Measurements from ENCODE around the gene MBD5. TPM values are rescaled to one million over a fixed set of nuclear protein-coding genes. Genes with fewer than 3 reads are reported as not detected.

MBD5 gene
- total RNA-seq, 1 donor from 2014 or later = 14.5 TPM

DNA sequence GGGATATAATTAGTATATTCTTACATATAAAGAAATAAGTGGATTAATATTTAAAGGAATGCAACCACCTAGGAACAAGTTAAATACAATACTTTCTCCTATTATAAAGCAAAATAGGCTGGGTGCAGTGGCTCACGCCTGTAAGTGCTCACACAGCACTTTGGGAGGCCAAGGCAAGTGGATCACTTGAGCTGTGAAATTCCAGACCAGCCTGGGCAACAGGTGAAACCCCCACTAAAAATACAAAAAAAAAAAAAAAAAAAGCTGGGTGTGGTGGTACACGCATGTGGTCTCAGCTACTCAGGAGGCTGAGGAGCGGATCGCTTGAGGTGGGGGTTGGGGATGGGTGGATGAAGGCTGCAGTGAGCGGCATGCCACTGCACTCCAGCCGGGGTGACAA, 337.5 kb downstream of the MBD5 start:
- Histone ChIP-seq H3K36me3 (ENCODE audit: control insufficient read depth, insufficient read depth, low read length) (no peaks in the 10 kb centered on the region), H3K4me3 (ENCODE audit: low read depth, low read length) (no peak overlapping the region), H3K27me3 (ENCODE audit: control insufficient read depth, insufficient read depth, low read length) (no peaks in the 10 kb centered on the region)
- TF ChIP-seq, protein P1, sequence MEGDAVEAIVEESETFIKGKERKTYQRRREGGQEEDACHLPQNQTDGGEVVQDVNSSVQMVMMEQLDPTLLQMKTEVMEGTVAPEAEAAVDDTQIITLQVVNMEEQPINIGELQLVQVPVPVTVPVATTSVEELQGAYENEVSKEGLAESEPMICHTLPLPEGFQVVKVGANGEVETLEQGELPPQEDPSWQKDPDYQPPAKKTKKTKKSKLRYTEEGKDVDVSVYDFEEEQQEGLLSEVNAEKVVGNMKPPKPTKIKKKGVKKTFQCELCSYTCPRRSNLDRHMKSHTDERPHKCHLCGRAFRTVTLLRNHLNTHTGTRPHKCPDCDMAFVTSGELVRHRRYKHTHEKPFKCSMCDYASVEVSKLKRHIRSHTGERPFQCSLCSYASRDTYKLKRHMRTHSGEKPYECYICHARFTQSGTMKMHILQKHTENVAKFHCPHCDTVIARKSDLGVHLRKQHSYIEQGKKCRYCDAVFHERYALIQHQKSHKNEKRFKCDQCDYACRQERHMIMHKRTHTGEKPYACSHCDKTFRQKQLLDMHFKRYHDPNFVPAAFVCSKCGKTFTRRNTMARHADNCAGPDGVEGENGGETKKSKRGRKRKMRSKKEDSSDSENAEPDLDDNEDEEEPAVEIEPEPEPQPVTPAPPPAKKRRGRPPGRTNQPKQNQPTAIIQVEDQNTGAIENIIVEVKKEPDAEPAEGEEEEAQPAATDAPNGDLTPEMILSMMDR (IDR thresholded peaks at IDR 0.05; ENCODE audit: insufficient read depth, low read length, poor library complexity, severe bottlenecking) = no peak
- no peak for DNase-seq (ENCODE audit: low read depth)

DNA sequence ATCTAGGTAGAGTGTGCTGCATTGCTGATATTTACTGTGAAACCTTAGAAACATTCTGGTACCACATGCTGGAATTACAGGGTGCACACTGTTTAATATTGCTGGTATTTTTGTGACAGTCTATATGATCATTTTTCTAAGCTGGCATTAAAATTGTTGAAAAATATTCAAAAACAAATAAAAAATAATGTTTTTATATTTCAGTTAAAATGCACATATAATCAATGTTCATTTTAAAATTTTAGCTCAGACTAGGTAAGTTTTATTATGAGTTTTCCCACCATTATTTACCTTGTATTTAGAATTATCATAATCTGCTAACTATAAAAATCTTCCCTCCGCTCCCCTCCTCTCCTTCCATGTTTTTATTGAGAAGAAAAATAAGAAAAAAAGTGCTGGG, 339.8 kb downstream of the MBD5 start:
- no peak for DNase-seq (ENCODE audit: low read depth)
- TF ChIP-seq, protein P1 (IDR thresholded peaks at IDR 0.05; ENCODE audit: insufficient read depth, low read length, poor library complexity, severe bottlenecking) = no peak
- Histone ChIP-seq H3K36me3 (ENCODE audit: control insufficient read depth, insufficient read depth, low read length) (no peaks in the 10 kb centered on the region), H3K4me3 (ENCODE audit: low read depth, low read length) (no peak overlapping the region), H3K27me3 (ENCODE audit: control insufficient read depth, insufficient read depth, low read length) (no peaks in the 10 kb centered on the region)

DNA sequence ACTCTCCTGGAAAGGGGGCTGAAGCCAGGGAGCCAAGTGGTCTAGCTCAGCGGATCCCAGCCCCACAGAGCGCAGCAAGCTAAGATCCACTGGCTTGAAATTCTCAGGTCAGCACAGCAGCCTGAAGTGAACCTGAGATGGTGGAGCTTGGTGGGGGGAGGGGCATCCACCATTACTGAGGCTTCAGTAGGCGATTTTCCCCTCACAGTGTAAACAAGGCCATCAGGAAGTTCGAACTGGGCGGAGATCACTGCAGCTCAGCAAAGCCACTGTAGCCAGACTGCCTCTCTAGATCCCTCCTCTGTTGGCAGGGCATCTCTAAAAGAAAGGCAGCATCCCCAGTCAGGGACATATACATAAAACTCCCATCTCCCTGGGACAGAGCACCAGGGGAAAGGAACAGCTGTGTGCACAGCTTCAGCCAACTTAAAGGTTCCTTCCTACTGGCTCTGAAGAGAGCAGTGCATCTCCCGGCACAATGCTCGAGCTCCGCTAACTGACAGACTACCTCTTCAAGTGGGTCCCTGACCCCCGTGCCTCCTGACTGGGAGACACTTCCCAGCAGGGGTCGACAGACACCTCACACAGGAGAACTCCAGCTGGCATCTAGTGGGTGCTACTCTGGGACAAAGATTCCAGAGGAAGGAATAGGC, 341.4 kb downstream of the MBD5 start:
- TF ChIP-seq, protein P1 (IDR thresholded peaks at IDR 0.05; ENCODE audit: insufficient read depth, low read length, poor library complexity, severe bottlenecking) = no peak
- H3K27me3 ChIP-seq (ENCODE audit: control insufficient read depth, insufficient read depth, low read length) = no peaks in the 10 kb centered on the region
- no peaks in the 10 kb centered on the region for H3K36me3 ChIP-seq (ENCODE audit: control insufficient read depth, insufficient read depth, low read length)
- no peak for DNase-seq (ENCODE audit: low read depth)
- no peak overlapping the region for H3K4me3 ChIP-seq (ENCODE audit: low read depth, low read length)

DNA sequence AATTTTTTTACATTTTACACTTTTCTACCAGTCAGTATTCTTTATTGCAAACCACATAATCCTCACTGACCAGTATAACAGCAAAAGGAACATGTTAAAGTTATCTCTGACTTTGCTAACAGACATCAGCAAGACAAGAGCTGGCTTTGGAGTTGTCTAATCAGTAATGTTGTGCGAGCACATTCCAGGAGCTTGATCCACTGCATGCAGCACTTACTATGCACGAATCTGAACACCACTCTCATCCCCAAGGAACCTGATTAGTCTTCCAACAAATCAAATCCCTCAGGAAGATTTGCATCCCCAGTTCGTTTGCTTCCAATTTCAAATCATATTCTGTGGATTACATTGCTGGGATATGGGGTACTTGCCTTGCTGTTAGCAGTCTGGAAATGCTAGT, 354.3 kb downstream of the MBD5 start:
- no peaks in the 10 kb centered on the region for H3K27me3 ChIP-seq (ENCODE audit: control insufficient read depth, insufficient read depth, low read length)
- TF ChIP-seq, protein P1 (IDR thresholded peaks at IDR 0.05; ENCODE audit: insufficient read depth, low read length, poor library complexity, severe bottlenecking) = no peak
- H3K4me3 ChIP-seq (ENCODE audit: low read depth, low read length) = no peak overlapping the region
- no peaks in the 10 kb centered on the region for H3K36me3 ChIP-seq (ENCODE audit: control insufficient read depth, insufficient read depth, low read length)
- no peak for DNase-seq (ENCODE audit: low read depth)

DNA sequence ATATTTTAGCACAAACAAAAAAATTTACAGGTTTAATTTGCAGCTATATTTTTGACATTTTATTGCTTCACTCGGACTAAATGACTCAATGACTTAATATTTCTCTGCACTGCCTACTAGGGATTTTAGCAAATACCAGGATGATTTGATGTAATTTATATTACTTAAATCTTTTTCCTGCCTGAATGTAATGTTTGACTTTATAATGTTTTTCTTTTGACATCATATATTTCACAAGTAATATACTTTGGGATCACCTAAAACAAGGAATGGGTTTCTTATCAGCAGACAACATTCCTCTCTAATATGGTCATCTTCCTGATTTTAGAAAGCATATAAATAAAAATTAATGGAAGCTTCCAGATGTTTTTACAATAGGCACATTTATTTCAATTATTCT, 370.4 kb downstream of the MBD5 start:
- Histone ChIP-seq H3K27me3 (ENCODE audit: control insufficient read depth, insufficient read depth, low read length) (no peaks in the 10 kb centered on the region), H3K36me3 (ENCODE audit: control insufficient read depth, insufficient read depth, low read length) (no peaks in the 10 kb centered on the region), H3K4me3 (ENCODE audit: low read depth, low read length) (no peak overlapping the region)
- TF ChIP-seq, protein P1 (IDR thresholded peaks at IDR 0.05; ENCODE audit: insufficient read depth, low read length, poor library complexity, severe bottlenecking) = no peak
- DNase-seq (ENCODE audit: low read depth) = no peak

DNA sequence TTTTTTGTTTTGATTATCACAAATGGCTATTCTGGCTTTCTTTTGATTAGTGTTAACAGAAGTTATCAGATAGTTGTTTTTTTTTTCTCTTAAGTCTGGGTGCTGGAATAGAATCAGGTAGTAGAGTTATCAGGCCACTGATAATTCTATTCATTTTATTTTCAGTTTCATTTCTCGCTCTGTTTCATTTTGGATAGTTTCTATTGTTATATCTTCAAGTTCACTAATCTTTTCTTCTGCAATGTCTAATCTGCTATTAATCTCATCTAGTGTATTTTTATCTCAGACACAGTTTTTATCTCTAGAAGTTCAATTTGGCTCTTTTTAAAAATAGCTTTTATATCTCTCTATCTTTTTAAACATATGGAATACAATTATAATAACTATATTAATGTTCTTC, 381.9 kb downstream of the MBD5 start:
- no peaks in the 10 kb centered on the region for H3K36me3 ChIP-seq (ENCODE audit: control insufficient read depth, insufficient read depth, low read length)
- TF ChIP-seq, protein P1 (IDR thresholded peaks at IDR 0.05; ENCODE audit: insufficient read depth, low read length, poor library complexity, severe bottlenecking) = no peak
- H3K4me3 ChIP-seq (ENCODE audit: low read depth, low read length) = no peak overlapping the region
- DNase-seq (ENCODE audit: low read depth) = no peak
- no peaks in the 10 kb centered on the region for H3K27me3 ChIP-seq (ENCODE audit: control insufficient read depth, insufficient read depth, low read length)

Data from kidney epithelial cell (primary cell).